OCI-LY7 (cell line): ENCODE measurements around the gene FLNB. TPM values are rescaled to one million over a fixed set of nuclear protein-coding genes. Genes with fewer than 3 reads are reported as not detected.

ENCODE experiments used
- BruUV-seq: library from RNA; stranded (reverse); fragments of 400-500 nt; replicated peaks from 2 replicates; lab custom pipeline; 2021; lab: Mats Ljungman, UMichigan
- CTCF ChIA-PET: fragments of 300-600 bp; sonication (Branson Sonifier 250); formaldehyde crosslinking; loops from one replicate; lab custom pipeline; 2022; ENCODE audit warnings: antibody characterized with exemption; ENCODE audit not compliant: unreplicated experiment; lab: Charles Lee
- POLR2A ChIA-PET: fragments of 300-600 bp; sonication (Branson Sonifier 250); formaldehyde crosslinking; loops from one replicate; lab custom pipeline; 2022; ENCODE audit warnings: antibody characterized with exemption; lab: Charles Lee
- DNase-seq: peaks from one replicate; pipeline ENCODE4 v3.0.0-alpha.2; 2015; ENCODE audit warnings: low spot score
- H2AFZ ChIP-seq: fragments of 200-600 bp; sonication (generic), shearing (Covaris generic); 2 replicates; pipeline ENCODE4 v1.6.1; 2014; ENCODE audit warnings: mild to moderate bottlenecking, antibody characterized with exemption, low read length, moderate library complexity
- H3K27ac ChIP-seq: fragments of 200-600 bp; sonication (generic); 2 replicates; pipeline ENCODE4 v1.5.1; 2014; ENCODE audit warnings: mixed run types, low read depth, mild to moderate bottlenecking, moderate library complexity, low read length, inconsistent platforms; ENCODE audit not compliant: poor library complexity, severe bottlenecking
- H3K36me3 ChIP-seq: fragments of 200-600 bp; sonication (generic); 2 replicates; pipeline ENCODE4 v1.6.1; 2014; ENCODE audit warnings: mild to moderate bottlenecking, antibody characterized with exemption, low read length, moderate library complexity, mixed read lengths; ENCODE audit not compliant: insufficient read depth
- H3K4me1 ChIP-seq: fragments of 200-600 bp; sonication (generic); 2 replicates; pipeline ENCODE4 v1.5.1; 2014; ENCODE audit warnings: mild to moderate bottlenecking, low read length; ENCODE audit not compliant: insufficient read depth, poor library complexity, severe bottlenecking
- H3K4me2 ChIP-seq: fragments of 200-600 bp; sonication (generic); 2 replicates; pipeline ENCODE4 v1.6.1; 2014; ENCODE audit warnings: mild to moderate bottlenecking, low read length
- H3K4me3 ChIP-seq: fragments of 200-600 bp; sonication (generic); 2 replicates; pipeline ENCODE4 v1.5.1; 2014; ENCODE audit warnings: mild to moderate bottlenecking, low read depth, low read length; ENCODE audit not compliant: poor library complexity, severe bottlenecking
- H3K79me2 ChIP-seq: fragments of 200-600 bp; sonication (generic); 2 replicates; pipeline ENCODE4 v1.6.1; 2016; ENCODE audit warnings: low read depth, mild to moderate bottlenecking, low read length, moderate library complexity, mixed read lengths; ENCODE audit not compliant: insufficient read depth
- H3K9me2 ChIP-seq: fragments of 200-600 bp; sonication (generic); 2 replicates; pipeline ENCODE4 v1.6.1; 2016; ENCODE audit warnings: mild to moderate bottlenecking, low read length, mixed read lengths; ENCODE audit not compliant: insufficient read depth
- H3K9me3 ChIP-seq: fragments of 200-600 bp; sonication (generic); 2 replicates; pipeline ENCODE4 v1.6.1; 2014; ENCODE audit warnings: mild to moderate bottlenecking, mixed run types, low read length, mixed read lengths
- H4K20me1 ChIP-seq: fragments of 200-600 bp; sonication (generic); 2 replicates; pipeline ENCODE4 v1.6.1; 2014; ENCODE audit warnings: mild to moderate bottlenecking, antibody characterized with exemption, low read length, moderate library complexity, mixed read lengths; ENCODE audit not compliant: insufficient read depth
- CTCF ChIP-seq: fragments of 200-600 bp; sonication (generic); conservative IDR thresholded peaks from 2 replicates; pipeline ENCODE4 v1.5.1; 2014; ENCODE audit warnings: mild to moderate bottlenecking, antibody characterized with exemption, low read length, moderate library complexity, mixed read lengths
- EZH2phosphoT487 ChIP-seq: fragments of 200-600 bp; sonication (generic); IDR thresholded peaks from 2 replicates; pipeline ENCODE4 v1.6.1; 2018; ENCODE audit warnings: low read depth, borderline replicate concordance, mild to moderate bottlenecking, mixed run types, antibody characterized with exemption, low read length, moderate library complexity, mixed read lengths
- intact Hi-C: fragments of 100-400 bp; cut with micrococcal nuclease; formaldehyde crosslinking; loops from one replicate; pipeline ENCODE4 v1.10.0; 2022; ENCODE audit not compliant: unreplicated experiment
- total RNA-seq, 2 experiments: library from RNA; depleted of rRNA in 1 of 2; stranded (reverse); fragments of >200 nt in 1 of 2; shearing (Covaris generic) in 1 of 2; gene quantifications; 2 replicates each; pipeline ENCODE4 v1.2.3, GENCODE V29; 2014 to 2022

FLNB gene
- total RNA-seq, 2 experiments from 2014 or later, result 29.9 to 39.1 TPM

DNA sequence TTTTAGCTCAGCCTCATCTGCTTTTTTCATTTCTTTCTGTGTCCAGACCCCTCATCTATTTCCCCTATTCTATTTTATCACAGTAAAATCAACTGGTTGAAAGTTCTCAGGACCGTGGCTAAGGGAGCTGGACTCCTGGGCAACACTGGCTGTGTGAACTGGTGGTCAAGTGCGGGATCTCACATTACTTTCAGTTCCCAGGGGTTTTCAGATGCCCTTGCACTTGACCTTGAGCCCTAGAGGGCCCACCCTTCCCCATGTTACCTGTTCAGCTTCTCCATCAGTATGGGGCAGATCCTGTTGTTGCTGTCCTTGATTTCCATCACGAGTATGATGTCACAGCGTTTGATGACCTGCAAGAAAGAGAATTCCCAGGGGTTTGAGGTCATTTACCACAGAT is 199.7 kb downstream of the FLNB start:
- DNase-seq, result no peak
- intact Hi-C loops, result no loop called here
- Histone ChIP-seq H3K79me2 (no peaks in the 10 kb centered on the region), H3K4me1 (no peaks in the 10 kb centered on the region), H3K27ac (no peak overlapping the region), H4K20me1 (no peaks in the 10 kb centered on the region), H3K9me3 (no peaks in the 10 kb centered on the region), H3K4me3 (no peak overlapping the region), H2AFZ (no peak overlapping the region), H3K4me2 (no peak overlapping the region), H3K9me2 (no peaks in the 10 kb centered on the region), H3K36me3 (no peaks in the 10 kb centered on the region)
- BruUV-seq, result no TSS peak
- TF ChIP-seq EZH2phosphoT487 (no peak), CTCF (no peak)
- CTCF ChIA-PET, result no interaction called here
- POLR2A ChIA-PET, result interaction anchor here (0.8 to 0.9 kb wide), 2 partner anchors 8 to 11 kb away, joined by 3 read pairs; no protein-coding TSS in a partner anchor

DNA sequence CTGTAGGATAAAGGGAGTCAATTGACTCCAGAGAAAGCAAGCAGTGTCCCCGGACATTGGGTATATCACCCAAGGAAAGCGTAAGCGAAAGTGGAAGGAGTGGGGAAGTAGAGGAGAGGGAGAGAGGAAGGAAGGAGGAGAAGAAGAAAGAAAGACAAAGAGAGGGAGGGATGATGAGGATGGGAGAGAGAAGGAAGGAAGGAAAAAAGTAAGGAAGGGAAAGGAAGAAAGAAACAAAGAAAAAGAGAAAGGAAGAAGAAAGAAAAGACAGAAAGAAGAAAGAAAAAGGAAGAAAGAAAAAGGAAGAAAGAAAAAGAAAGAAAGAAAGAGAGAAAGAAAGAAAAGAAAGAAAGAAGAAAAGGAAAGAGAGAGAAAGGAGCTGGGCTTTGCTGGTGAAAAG is 201.7 kb downstream of the FLNB start:
- Histone ChIP-seq H3K27ac (no peak overlapping the region), H3K4me3 (no peak overlapping the region), H3K79me2 (no peaks in the 10 kb centered on the region), H3K36me3 (no peaks in the 10 kb centered on the region), H3K9me2 (no peaks in the 10 kb centered on the region), H3K4me2 (no peak overlapping the region), H4K20me1 (no peaks in the 10 kb centered on the region), H2AFZ (no peak overlapping the region), H3K4me1 (peaks cover 9% of the 10 kb centered on the region), H3K9me3 (no peaks in the 10 kb centered on the region)
- POLR2A ChIA-PET, result interaction anchor here (0.5 to 0.9 kb wide), 2 partner anchors 13 to 60 kb away, joined by 4 to 5 read pairs; no protein-coding TSS in a partner anchor
- TF ChIP-seq EZH2phosphoT487, result no peak
- TF ChIP-seq CTCF, result no peak
- intact Hi-C loops, result no loop called here
- CTCF ChIA-PET, result no interaction called here
- no peak for DNase-seq
- no TSS peak for BruUV-seq

DNA sequence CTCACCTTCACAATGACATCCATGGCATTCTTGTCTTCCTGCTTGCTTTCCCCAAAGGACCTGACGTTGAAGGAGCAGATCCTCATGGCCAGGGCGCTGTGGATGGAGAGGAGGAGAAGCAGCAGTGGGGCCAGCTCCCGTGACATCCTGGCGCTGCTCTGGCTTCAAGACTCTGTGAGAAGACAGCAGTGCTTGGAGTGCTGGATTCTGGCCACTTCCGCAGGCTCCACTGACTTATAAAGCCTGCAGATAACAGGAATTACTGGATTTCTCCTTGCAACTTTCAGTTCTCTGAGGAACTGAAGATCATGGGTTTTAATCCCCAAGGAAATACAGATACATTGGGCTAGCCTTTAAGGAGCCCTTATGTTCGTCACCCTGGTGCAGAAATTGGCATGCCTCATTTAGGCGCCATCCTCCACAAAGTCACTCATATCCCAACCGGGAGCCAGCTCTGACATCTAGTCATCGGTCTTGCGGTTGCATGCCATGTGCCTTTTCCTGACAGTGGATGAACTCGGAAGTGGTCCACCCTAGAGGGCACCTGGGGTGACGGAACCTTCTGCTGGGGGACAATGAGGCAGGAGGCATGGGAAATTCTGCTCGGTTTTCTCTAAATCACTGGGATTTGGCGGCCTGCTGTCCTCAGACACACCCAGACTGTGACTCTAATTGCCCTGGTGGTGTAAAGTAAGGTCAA is 202.7 kb downstream of the FLNB start, which contains the start of gene DNASE1L3:
TSS of gene DNASE1L3 (minus strand) at position 212 of the 700 bp plus-strand sequence. CDS start at position 146, 66 bp downstream.
- no TSS peak for BruUV-seq
- peaks cover 17% of the 10 kb centered on the region for H3K4me1 ChIP-seq
- no peak for TF ChIP-seq CTCF
- TF ChIP-seq EZH2phosphoT487, result no peak
- DNase-seq, result no peak
- H3K4me2 ChIP-seq, result no peak within 1 kb of the TSS
- H3K27ac ChIP-seq, result no peak within 1 kb of the TSS
- no peaks in the 10 kb centered on the region for H3K79me2 ChIP-seq
- H3K36me3 ChIP-seq, result no peaks in the 10 kb centered on the region
- no peak within 1 kb of the TSS for H2AFZ ChIP-seq
- CTCF ChIA-PET, result no interaction called here
- intact Hi-C loops, result no loop called here
- no peaks in the 10 kb centered on the region for H4K20me1 ChIP-seq
- no peaks in the 10 kb centered on the region for H3K9me2 ChIP-seq
- no peak within 1 kb of the TSS for H3K4me3 ChIP-seq
- H3K9me3 ChIP-seq, result no peaks in the 10 kb centered on the region
- POLR2A ChIA-PET, result interaction anchor here (0.5 to 0.9 kb wide), 2 partner anchors 14 to 59 kb away, joined by 4 to 5 read pairs; no protein-coding TSS in a partner anchor
